ENCODE results near the gene CCNL2.
"Not testable (repeated sequence)": the region's sequence is repeated elsewhere in the genome, so short reads cannot be mapped to it uniquely, and the experiment has no call there.

The CCNL2 gene

GRCh38 chr1:1399872-1400575 is 889 bp upstream of the CCNL2 start:
- no peak for DNase-seq (ENCODE audit: low read depth)

GRCh38 chr1:1398677-1399186 is 403 bp downstream of the CCNL2 start:
- no peak for DNase-seq (ENCODE audit: low read depth)

GRCh38 chr1:1397839-1398523 is 1.2 kb downstream of the CCNL2 start:
- DNase-seq (ENCODE audit: low read depth): no peak

GRCh38 chr1:1395166-1395565 is 4.0 kb downstream of the CCNL2 start:
- DNase-seq (ENCODE audit: low read depth): no peak

GRCh38 chr1:1394116-1394515 is 5.0 kb downstream of the CCNL2 start:
- no peak for DNase-seq (ENCODE audit: low read depth)

- no peak for DNase-seq (ENCODE audit: low read depth)
Observed at GRCh38 chr1:1393428-1393827, 5.7 kb downstream of the CCNL2 start.

GRCh38 chr1:1393014-1393413 is 6.1 kb downstream of the CCNL2 start:
- DNase-seq (ENCODE audit: low read depth): no peak

GRCh38 chr1:1391225-1391624 is 7.9 kb downstream of the CCNL2 start:
- DNase-seq (ENCODE audit: low read depth): no peak

- DNase-seq (ENCODE audit: low read depth): no peak
Observed at GRCh38 chr1:1390675-1391074, 8.5 kb downstream of the CCNL2 start.

GRCh38 chr1:1388078-1388472 is 11.1 kb downstream of the CCNL2 start:
- no peak for DNase-seq (ENCODE audit: low read depth)

- no peak for DNase-seq (ENCODE audit: low read depth)
Observed at GRCh38 chr1:1387098-1388077, 11.7 kb downstream of the CCNL2 start.

- no peak for DNase-seq (ENCODE audit: low read depth)
Observed at GRCh38 chr1:1385931-1386330, 13.2 kb downstream of the CCNL2 start.

- DNase-seq (ENCODE audit: low read depth): not testable (repeated sequence)
Observed at GRCh38 chr1:1385339-1385738, 13.8 kb downstream of the CCNL2 start.

- no peak for DNase-seq (ENCODE audit: low read depth)
Observed at GRCh38 chr1:1381294-1381693, 17.8 kb downstream of the CCNL2 start.

- no peak for DNase-seq (ENCODE audit: low read depth)
Observed at GRCh38 chr1:1380860-1381259, 18.3 kb downstream of the CCNL2 start.

GRCh38 chr1:1377540-1378205 is 21.5 kb downstream of the CCNL2 start:
- DNase-seq (ENCODE audit: low read depth): no peak

- DNase-seq (ENCODE audit: low read depth): no peak
Observed at GRCh38 chr1:1376551-1377226, 22.4 kb downstream of the CCNL2 start.

GRCh38 chr1:1374929-1375662 is 24.0 kb downstream of the CCNL2 start, which contains the start of gene AURKAIP1:
Gene AURKAIP1, minus strand, starts transcription at chr1:1375207. Its CDS starts 451 bp downstream, at chr1:1374756.
- peak; percentile 99 for DNase-seq (ENCODE audit: low read depth)

GRCh38 chr1:1374589-1374928 is 24.6 kb downstream of the CCNL2 start:
- no peak for DNase-seq (ENCODE audit: low read depth)

- DNase-seq (ENCODE audit: low read depth): no peak
Observed at GRCh38 chr1:1373815-1374588, 25.1 kb downstream of the CCNL2 start.
